NCI-H2227 treated with DMSO at 0.1 percent for 48 hours (cell line): ENCODE measurements around the gene GSG1L.

Experiments used
- DNase-seq: peaks from one replicate; lab custom pipeline; 2025; lab: John Stamatoyannopoulos, UW

Gene GSG1L

GRCh38 chr16:28062847-28063521, 530 bp downstream of the GSG1L start:
- no peak for DNase-seq

DNA sequence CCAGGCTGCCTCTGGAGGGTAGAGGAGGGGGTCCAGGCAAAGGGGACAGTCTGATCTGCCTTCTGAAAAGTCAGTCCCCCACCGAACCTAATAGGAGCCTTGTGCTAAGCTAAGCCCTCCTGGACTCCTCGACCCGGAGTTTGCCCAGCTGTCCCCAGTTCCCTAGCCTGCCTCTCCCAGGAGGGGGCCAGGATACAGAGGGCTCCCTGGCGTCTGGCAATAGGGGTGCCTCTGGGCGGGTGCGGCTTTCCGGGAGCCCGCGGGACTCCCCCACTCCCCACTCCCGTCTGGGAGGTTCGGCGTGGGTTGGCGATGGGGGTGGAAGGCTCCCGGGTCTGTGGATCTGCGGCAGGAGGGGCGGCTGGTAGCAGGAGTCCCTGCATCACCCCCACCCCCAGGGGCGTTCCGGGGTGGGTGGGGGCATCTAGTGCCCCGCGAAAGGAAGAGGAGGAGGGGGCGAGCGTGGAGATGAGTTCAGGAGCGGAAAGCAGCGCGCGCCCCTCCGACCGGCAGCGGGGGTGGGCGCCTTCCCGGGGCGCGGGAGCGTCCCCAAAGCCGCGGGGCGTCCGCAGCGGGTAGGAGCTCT, 1.2 kb downstream of the GSG1L start:
- DNase-seq, result no peak

DNA sequence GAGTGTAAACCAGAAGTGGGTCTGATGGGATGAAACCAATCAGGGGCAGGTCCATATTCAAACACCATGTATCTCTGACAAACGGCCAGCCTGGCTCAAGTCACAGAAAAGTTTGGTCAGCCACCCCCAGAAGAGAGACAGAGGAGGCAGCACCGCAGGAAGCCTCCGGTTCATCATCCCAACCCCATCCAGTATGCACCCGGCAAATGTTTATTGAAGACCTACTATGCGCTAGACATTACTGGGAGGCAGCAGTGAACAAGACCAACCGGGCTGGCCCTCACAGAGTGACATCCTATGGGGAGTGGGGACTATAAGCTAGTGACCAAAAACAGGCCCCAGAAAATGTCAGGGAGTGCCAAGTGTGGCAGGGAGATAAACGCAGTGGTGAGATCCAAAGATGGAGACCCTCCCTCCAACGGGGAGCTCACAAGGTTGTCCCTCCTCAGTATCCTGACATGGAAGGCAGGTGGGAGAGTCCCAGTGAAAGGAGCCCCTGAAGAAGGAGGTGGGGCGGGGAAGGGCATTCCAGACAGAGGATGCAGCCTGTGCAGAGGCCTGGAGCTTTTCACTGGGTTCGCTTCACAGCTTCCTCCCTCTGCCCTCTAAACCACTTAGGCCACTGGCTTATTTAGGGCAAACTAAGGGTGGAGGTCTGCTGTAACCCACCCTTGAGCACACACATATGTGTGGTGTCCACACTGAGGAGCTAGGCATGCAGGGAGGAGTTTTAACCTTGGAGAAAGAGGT, 2.0 kb downstream of the GSG1L start:
- no peak for DNase-seq

- no peak for DNase-seq
Measured at GRCh38 chr16:28059841-28060575, 3.5 kb downstream of the GSG1L start.

DNA sequence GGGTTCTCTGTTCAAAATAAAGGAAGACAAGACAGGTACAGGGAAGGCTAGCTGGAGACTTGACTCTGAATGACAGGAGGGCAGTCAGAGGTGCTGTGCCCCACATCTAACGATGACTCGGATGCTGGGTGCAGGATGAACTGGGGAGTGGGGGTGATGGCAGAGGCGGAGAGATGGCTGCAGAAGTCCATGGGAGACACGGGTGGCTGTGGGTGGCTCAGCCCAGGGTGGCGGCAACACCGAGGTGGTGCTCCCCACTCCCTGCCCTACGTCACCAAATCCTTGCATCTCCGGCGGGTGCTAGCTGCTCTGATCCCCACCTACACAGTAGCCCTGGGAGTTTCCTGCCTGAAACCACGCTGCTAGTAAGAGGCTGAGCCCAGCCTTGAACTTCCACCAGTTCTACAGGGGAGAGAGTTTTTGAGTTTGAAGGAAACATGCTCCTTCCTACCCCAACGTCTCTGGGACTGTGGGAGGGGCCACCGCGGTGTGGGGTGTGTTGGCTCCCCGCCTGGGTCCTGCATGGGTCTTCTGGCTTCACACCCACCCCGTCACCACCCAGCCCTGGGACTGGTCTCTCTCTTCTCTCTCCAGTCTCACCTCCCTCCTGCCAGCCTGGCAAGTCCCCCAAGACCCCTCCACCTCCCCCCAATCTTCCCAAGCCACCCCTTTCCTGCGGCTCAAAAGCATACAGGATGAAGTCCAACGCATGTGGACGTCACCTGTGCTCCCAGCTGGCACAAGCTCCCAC, 4.5 kb downstream of the GSG1L start:
- no peak for DNase-seq

DNA sequence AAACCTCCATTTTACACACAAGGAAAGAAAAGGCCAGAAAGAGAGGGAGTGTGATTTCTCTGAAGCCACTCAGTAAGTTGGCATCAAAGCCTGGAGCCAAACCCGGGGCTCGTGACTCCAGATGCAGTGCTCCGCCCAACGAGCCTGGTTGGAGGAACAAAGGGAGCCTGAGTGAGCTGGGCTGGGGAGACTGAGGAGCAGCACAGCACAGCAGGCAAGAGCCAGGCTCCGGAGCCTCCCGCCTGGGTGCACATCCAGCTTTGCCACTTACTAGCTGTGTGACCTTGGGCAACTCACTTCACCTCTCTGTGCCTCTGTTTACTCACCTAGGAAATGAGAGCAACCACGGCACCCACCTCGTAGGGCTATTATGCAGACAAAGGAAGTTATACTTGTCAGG, 5.6 kb downstream of the GSG1L start:
- DNase-seq, result no peak

DNA sequence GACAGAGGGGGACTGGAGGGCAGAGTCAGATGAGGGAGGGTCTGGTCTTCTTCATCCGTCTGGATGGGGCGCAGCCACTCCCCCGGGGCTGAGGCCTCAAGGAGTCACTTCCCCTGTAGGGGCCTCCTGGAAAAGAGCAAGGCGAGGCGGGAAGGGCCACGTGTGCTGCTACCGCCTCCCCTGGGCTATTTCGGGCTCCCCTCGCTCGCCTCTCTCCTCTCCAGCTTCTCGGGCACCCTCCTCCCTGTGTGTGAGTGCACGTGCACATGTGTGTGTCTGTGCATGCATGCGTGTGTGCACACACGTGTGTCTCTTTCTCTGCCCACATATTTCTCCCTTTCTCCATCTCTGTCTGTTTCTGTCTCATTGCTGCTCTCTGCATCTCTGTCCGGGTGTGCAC, 10.1 kb downstream of the GSG1L start:
- no peak for DNase-seq

DNA sequence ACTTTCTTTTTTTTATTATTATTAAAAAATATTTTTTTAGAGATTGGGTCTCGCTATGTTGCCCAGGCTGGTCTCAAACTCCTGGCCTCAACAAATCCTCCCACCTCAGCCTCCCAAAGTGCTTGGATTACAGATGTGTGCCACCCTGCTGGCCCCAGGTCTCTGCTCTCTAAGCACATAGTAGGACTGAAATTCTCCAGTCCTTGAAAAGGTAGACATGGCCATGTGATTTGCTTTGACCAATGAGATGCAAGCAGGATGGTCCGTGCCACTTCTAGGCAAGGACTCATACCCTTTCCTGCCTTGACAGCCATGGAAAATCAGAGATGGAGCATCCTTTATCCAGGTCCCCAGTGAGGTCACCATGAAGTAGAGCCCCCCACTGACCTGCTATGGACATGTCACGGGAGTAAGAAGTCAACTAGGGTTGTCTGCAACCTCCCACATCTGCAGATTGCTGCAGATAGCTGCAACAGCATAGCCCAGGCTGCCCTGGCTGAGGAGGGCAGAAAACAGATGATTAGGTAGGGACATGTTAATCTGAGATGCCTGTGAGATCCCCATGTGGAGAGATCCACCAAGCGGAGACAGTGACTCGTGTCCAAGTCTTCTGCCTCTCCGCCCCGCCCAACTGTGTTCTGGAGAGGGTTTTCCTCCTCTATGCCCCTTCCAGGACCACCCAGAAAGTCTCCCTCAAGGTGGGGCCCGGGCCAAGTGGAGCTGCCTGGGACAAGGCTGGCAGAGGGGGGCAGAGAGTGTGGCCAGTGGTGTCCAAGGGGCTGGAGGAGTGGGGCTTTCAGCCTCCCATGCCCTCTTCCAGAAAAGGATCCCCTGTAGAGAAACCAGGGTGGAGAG, 11.0 kb downstream of the GSG1L start:
- DNase-seq, result no peak

DNA sequence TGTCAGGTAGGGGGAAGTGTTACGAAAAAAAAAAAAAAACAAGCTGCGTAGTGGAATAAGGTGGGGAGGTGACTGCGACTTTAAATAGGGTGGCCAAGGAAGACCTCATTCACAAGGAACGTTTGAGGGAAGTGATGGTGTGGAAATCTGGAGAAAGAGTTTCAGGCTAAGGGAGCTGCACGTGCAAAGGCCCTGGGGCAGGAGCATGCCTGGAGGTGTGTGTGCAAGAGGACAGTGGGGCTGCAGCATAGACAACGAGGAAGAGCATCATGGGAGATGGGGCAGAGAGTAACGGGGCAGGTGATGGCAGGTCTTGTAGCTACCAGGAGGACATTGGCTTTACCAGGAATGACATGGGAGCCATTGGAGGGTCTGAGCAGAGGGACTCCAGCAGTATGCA, 12.0 kb downstream of the GSG1L start:
- no peak for DNase-seq

GRCh38 chr16:28042811-28043210, 20.7 kb downstream of the GSG1L start:
- no peak for DNase-seq

- DNase-seq, result no peak
Measured at GRCh38 chr16:28041615-28042014, 21.9 kb downstream of the GSG1L start.

DNA sequence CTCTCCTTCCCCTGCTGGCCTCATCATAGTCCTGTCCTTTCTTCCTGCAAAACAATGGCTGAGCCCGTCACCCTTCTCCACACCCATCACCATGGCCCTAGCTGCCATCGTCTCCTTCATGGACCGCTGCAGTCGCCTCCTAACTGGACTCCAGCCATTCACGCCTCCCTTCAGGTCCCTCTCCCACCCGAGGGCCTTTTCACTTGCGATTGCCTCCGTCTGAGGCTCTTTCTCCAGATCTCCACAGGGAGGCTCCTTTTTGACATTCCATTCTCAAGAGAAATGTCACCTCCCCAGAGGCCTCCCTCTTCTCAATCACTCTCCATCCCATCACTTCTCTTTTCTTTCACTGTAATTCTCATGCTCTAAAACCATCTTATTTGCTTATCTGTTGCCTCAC, 23.5 kb downstream of the GSG1L start:
- DNase-seq, result no peak

- DNase-seq, result no peak
Measured at GRCh38 chr16:28039493-28039892, 24.0 kb downstream of the GSG1L start.

GRCh38 chr16:28038409-28038808, 25.1 kb downstream of the GSG1L start:
- no peak for DNase-seq

DNA sequence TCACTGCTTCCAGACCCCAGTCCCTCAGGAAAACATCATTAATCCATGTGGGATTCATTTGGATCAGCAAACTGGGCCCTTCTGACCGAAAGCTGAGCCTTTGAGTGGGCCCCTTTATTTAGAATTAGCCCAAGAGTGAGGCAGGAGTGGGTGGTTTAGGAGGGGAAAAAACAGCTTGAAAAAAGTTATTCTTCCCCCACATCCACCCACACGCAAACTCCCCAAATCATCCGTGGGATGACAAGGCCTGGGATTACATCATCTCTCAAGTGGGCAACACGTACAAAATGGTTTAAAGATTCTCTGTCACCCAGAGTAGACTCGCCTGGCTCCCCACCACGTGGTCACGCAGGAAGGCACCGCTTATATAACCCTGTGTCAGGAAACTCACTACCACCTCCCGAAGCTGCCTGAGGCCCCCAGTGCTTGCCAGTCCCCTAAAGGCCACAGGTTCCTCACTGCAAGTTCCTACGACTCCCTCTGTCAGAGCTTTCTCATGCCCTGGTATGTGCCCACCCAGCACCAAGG, 27.6 kb downstream of the GSG1L start:
- no peak for DNase-seq

DNA sequence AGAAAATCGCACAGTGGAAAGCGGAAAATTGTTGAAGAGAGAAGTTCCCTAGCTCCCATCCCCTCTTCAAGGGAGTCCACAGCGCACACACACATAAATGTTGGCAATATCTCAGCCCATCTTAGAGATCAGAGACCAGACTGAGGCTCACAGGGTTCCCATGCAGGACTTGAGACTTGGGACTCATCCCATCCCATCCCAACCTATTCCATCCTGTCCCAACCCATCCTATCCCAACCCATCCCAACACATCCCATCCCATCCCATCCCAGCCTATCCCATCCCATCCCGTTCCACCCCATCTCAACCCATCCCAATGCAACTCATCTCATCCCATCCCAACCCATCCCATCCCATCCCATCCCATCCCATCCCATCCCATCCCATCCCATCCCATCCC, 29.6 kb downstream of the GSG1L start:
- DNase-seq, result no peak

DNA sequence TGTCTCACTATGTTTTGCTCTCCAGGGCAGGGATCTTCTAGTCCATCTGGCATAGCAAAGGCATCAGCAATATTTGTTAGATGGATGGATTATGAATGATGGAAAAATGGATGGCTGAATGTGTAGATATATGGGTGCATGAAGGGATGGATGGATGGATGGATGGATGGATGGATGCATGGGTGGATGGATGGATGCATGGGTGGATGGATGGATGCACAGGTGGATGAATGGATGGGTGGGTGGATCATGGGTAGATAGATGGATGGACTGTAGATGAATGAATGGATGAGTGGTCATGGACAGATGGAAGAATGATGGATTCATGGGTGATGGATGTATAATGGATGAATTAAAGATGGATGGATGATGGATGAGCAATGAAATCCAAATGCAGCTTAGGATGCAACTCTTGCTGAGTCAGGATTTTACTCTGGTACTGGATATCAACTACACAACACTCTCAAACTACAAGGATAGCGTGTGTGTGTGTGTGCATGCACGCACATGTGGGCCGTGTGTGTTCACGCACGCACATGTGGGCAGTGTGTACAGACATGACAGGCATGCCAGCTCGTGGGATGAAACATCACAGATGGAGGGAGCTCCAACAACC, 34.0 kb downstream of the GSG1L start:
- no peak for DNase-seq

- DNase-seq, result no peak
Measured at GRCh38 chr16:28027055-28027454, 36.5 kb downstream of the GSG1L start.

- no peak for DNase-seq
Measured at GRCh38 chr16:28025631-28026030, 37.9 kb downstream of the GSG1L start.

DNA sequence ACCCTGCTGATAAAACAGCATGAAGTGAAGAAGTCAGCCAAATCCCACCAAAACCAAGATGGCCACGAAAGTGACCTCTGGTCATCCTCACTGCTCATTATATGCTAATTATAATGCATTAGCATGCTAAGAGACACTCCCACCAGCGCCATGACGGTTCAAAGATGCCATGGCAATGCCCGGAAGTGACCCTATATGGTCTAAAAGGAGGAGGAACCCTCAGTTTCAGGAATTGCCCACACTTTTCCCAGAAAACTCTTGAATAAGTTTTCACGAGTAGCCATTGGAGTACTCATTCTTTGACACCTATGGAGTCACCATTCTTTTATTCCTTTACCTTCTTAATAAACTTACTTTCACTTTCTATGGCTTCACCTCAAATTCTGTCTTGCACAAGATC, 44.3 kb downstream of the GSG1L start:
- no peak for DNase-seq
